GM18907 (cell line): ENCODE measurements around the gene SERTAD2.

ENCODE experiments used
- ATAC-seq: cut with Tn5 transposase; IDR thresholded peaks from one replicate; pipeline ENCODE4 v1.9.1; 2021; ENCODE audit warnings: mild to moderate bottlenecking, moderate library complexity; ENCODE audit not compliant: unreplicated experiment

The SERTAD2 gene

GRCh38 chr2:64677530-64677929, 23.8 kb upstream of the SERTAD2 start:
- ATAC-seq: no peak

GRCh38 chr2:64675860-64676259, 22.1 kb upstream of the SERTAD2 start:
- ATAC-seq: no peak

GRCh38 chr2:64672708-64673107, 19.0 kb upstream of the SERTAD2 start:
- no peak for ATAC-seq

GRCh38 chr2:64670047-64670446, 16.3 kb upstream of the SERTAD2 start:
- ATAC-seq: no peak

GRCh38 chr2:64669288-64669687, 15.6 kb upstream of the SERTAD2 start:
- no peak for ATAC-seq

GRCh38 chr2:64668542-64668941, 14.8 kb upstream of the SERTAD2 start:
- no peak for ATAC-seq

GRCh38 chr2:64667535-64667934, 13.8 kb upstream of the SERTAD2 start:
- ATAC-seq: no peak

GRCh38 chr2:64666810-64667438, 13.2 kb upstream of the SERTAD2 start:
- peak; percentile 78 for ATAC-seq

- no peak for ATAC-seq
These were observed 12.0 kb upstream of the SERTAD2 start for GRCh38 chr2:64665709-64666108.

- no peak for ATAC-seq
These were observed 9.7 kb upstream of the SERTAD2 start for GRCh38 chr2:64663402-64663801.

GRCh38 chr2:64661741-64662169, 8.0 kb upstream of the SERTAD2 start:
- no peak for ATAC-seq

- ATAC-seq: no peak
These were observed 5.5 kb upstream of the SERTAD2 start for GRCh38 chr2:64659252-64659651.

GRCh38 chr2:64658269-64658668, 4.6 kb upstream of the SERTAD2 start:
- no peak for ATAC-seq

GRCh38 chr2:64657411-64657810, 3.7 kb upstream of the SERTAD2 start:
- ATAC-seq: no peak

- ATAC-seq: no peak
These were observed 2.7 kb upstream of the SERTAD2 start for GRCh38 chr2:64656379-64656778.

- no peak for ATAC-seq
These were observed 2.2 kb upstream of the SERTAD2 start for GRCh38 chr2:64655873-64656272.

- ATAC-seq: no peak
These were observed 1.4 kb upstream of the SERTAD2 start for GRCh38 chr2:64655018-64655664.

- ATAC-seq: peak; percentile 46
These were observed 524 bp upstream of the SERTAD2 start for GRCh38 chr2:64654063-64654811.

GRCh38 chr2:64652231-64653108, 1.2 kb downstream of the SERTAD2 start:
- no peak for ATAC-seq

- ATAC-seq: no peak
These were observed 2.1 kb downstream of the SERTAD2 start for GRCh38 chr2:64651590-64651989.

- ATAC-seq: no peak
These were observed 2.9 kb downstream of the SERTAD2 start for GRCh38 chr2:64650722-64651338.
